Activated naive CD4-positive, alpha-beta T cell treated with anti-CD3 and anti-CD28 coated beads, Interleukin-2, amount 10 ng/mL, durations not matched to agents 7 days and 5 days (primary cell): ENCODE results near the gene EVA1A.

Experiments used
- CTCF ChIA-PET: fragments of 350-600 bp; sonication (Branson Sonifier 250); formaldehyde crosslinking; loops from one replicate; lab custom pipeline; 2021; ENCODE audit warnings: antibody characterized with exemption; lab: Charles Lee
- DNase-seq: peaks from one replicate; pipeline ENCODE4 v3.0.0-alpha.2; 2020
- H3K27ac Mint-ChIP-seq: one replicate; pipeline ENCODE4 v1.8.0; 2021; ENCODE audit warnings: mild to moderate bottlenecking, moderate library complexity, mixed read lengths
- H3K27me3 Mint-ChIP-seq: one replicate; pipeline ENCODE4 v1.8.0; 2021; ENCODE audit warnings: mild to moderate bottlenecking, mixed read lengths
- H3K36me3 Mint-ChIP-seq: one replicate; pipeline ENCODE4 v1.8.0; 2021; ENCODE audit warnings: mixed read lengths
- H3K4me1 Mint-ChIP-seq: one replicate; pipeline ENCODE4 v1.8.0; 2021; ENCODE audit warnings: mixed read lengths
- H3K4me3 Mint-ChIP-seq: one replicate; pipeline ENCODE4 v1.8.0; 2021; ENCODE audit warnings: mild to moderate bottlenecking, moderate library complexity, mixed read lengths
- H3K9me3 Mint-ChIP-seq: one replicate; pipeline ENCODE4 v1.8.0; 2021; ENCODE audit warnings: mixed read lengths

EVA1A gene

DNA sequence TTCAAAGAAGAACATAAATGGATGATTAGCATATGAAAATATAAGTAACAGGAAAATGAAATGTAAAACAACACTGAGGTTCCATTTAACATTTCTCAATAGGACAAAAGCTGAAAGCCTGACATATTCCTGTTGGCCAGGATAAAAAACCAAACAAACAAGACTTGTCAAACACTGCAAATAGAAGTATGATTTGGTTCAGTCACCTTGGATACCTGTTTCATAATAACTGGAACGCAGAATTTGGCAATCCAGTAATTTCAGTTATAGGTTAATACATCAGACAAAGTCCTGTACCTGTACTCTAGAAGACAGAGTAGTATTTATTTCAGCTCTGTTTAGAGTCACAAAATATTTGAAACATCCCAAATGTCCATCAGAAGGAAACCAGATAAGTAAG is 16.5 kb upstream of the EVA1A start:
- CTCF ChIA-PET, result no interaction called here
- Mint-ChIP-seq H3K4me1 (no peaks in the 10 kb centered on the region), H3K27me3 (peaks cover 7% of the 10 kb centered on the region), H3K4me3 (no peak overlapping the region), H3K36me3 (no peaks in the 10 kb centered on the region), H3K27ac (no peak overlapping the region), H3K9me3 (no peaks in the 10 kb centered on the region)
- DNase-seq, result no peak

- no peak overlapping the region for H3K4me3 Mint-ChIP-seq
- peaks cover 19% of the 10 kb centered on the region for H3K27me3 Mint-ChIP-seq
- H3K36me3 Mint-ChIP-seq, result no peaks in the 10 kb centered on the region
- H3K27ac Mint-ChIP-seq, result no peak overlapping the region
- no peaks in the 10 kb centered on the region for H3K9me3 Mint-ChIP-seq
- no peaks in the 10 kb centered on the region for H3K4me1 Mint-ChIP-seq
- CTCF ChIA-PET, result interaction anchor here (1.8 kb wide), 1 partner anchor 35 kb away, joined by 5 read pairs; no protein-coding TSS in a partner anchor
- DNase-seq, result no peak
These were observed 13.4 kb upstream of the EVA1A start for GRCh38 chr2:75574106-75574505.

DNA sequence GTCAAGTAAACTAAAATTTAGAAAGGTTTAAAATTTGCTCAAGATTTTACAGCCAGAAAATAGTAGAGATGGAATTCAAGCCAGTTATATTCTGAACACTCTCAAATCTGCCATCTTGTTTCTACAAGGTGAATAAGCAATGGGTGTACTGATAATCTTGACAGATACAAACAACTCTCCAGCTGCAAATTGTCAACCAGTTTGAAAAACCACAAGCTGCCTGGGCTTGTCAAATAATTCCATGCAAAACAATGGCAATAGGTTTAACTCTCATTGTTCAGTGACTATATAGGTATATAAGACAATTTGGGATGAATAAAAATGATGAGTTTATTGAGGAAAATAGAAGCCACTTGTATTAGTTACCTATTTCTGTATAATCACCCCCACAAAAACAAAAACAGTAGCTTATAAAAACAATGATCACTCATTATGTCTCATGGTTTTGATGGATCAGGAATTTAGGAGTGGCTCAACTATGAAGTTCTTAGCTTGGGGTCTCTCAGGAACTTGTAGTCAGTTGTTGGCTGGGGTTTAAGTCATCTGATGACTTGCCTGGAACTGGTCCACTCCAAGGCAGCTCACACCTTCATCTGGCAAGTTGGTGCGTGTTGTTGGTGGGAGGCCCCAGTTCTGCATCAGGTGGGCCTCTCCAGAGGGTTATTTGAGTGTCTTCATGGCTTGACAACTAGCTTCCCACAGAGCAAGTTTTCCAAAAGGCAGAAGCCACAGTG is 12.6 kb upstream of the EVA1A start:
- no peak for DNase-seq
- CTCF ChIA-PET, result interaction anchor here (1.8 kb wide), 1 partner anchor 36 kb away, joined by 5 read pairs; no protein-coding TSS in a partner anchor
- Mint-ChIP-seq H3K36me3 (no peaks in the 10 kb centered on the region), H3K4me1 (no peaks in the 10 kb centered on the region), H3K27me3 (peaks cover 20% of the 10 kb centered on the region), H3K4me3 (no peak overlapping the region), H3K27ac (no peak overlapping the region), H3K9me3 (no peaks in the 10 kb centered on the region)

GRCh38 chr2:75571730-75572430 is 11.1 kb upstream of the EVA1A start:
- Mint-ChIP-seq H3K9me3 (no peaks in the 10 kb centered on the region), H3K27ac (no peak overlapping the region), H3K27me3 (peaks cover 20% of the 10 kb centered on the region), H3K4me3 (no peak overlapping the region), H3K36me3 (no peaks in the 10 kb centered on the region), H3K4me1 (no peaks in the 10 kb centered on the region)
- DNase-seq, result no peak
- CTCF ChIA-PET, result no interaction called here

DNA sequence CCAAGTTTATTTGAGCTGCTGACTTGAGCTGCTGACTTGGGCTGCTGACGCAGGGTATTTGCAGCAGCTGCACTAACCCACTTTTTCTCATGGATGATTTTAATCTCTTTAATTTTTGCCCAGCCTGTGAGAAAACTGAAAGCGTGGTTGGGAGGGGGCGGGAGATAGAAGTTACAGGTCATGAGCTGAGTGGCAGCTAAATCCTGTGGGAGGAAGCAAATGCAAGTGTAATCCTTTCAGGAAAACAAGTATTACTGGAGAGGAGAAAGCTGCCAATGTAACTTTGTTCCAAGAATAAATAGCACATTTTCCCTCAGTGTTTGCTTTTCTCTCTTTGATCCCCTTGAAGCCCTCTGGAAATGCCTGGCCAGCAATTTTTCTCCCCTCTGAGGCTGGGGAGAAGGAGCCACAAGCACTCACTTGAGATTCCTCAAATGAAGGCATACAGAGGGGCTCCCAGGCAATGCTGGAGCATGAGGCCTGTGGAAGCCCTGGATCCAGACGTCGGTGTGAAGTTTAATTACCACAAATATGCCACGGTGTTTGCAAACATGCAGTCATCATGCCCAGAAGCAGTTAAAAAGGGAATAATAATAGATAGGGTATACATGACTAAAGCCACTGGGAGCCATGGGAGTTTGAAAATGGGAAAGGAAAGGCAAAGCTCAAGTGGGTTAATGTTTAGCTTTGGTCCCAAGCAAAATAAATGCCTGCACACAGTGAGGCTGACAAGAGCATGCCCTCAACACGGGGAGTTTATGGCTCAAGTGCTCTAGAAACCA is 10.4 kb upstream of the EVA1A start:
- CTCF ChIA-PET, result interaction anchor here (0.9 kb wide), 1 partner anchor 53 kb away, joined by 3 read pairs; no protein-coding TSS in a partner anchor
- Mint-ChIP-seq H3K9me3 (no peaks in the 10 kb centered on the region), H3K27ac (no peak overlapping the region), H3K36me3 (no peaks in the 10 kb centered on the region), H3K27me3 (peaks cover 20% of the 10 kb centered on the region), H3K4me3 (no peak overlapping the region), H3K4me1 (no peaks in the 10 kb centered on the region)
- no peak for DNase-seq

DNA sequence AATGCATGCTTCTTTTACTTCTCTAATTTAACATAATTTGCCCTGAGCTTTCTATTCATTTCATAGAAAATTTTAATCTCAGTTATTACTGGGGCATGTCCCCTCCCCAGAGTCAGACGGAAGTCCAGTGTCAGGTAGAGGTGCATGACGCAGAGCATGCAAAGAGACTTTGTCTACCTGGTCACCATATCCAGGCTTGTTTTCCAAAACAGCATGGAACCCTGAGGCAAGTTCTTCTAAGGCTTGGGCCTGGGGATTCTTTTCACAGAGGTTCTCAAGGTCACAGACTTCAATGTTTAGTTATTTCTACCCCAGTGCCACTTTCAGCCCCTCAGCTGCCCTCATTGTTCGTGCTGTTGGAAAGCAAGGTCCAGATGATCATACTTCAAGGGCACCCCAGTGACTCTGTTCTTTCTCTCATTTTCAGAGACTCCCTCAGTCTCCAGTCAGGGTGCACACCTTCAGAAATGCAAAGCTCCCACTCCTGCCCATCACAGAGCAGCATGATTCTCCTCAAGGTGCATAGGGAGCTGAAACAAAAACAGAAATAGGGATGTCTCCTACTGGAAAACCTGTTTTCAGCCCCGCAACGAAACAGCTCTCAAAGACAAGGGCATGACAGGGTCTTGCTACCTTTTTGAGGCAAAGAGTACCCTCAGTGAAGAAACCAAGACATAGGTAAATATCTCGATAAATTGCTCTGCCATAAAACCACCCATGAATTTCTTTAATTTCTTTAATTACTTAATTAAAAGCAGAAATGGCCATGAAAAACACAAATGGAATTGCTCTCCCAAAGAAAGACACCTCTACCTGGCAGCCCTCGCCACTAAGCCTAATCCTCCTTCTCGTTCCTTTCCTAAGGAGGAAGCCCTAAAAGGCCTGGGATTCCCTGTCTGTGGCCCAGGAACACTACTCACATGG is 9.5 kb upstream of the EVA1A start:
- CTCF ChIA-PET, result interaction anchor here (0.9 kb wide), 1 partner anchor 52 kb away, joined by 3 read pairs; no protein-coding TSS in a partner anchor
- no peaks in the 10 kb centered on the region for H3K4me1 Mint-ChIP-seq
- H3K27me3 Mint-ChIP-seq, result peaks cover 20% of the 10 kb centered on the region
- H3K9me3 Mint-ChIP-seq, result no peaks in the 10 kb centered on the region
- no peak overlapping the region for H3K4me3 Mint-ChIP-seq
- DNase-seq, result no peak
- H3K27ac Mint-ChIP-seq, result no peak overlapping the region
- H3K36me3 Mint-ChIP-seq, result no peaks in the 10 kb centered on the region

GRCh38 chr2:75569546-75569945 is 8.8 kb upstream of the EVA1A start:
- peaks cover 26% of the 10 kb centered on the region for H3K27me3 Mint-ChIP-seq
- H3K36me3 Mint-ChIP-seq, result no peaks in the 10 kb centered on the region
- no peaks in the 10 kb centered on the region for H3K9me3 Mint-ChIP-seq
- no peak for DNase-seq
- CTCF ChIA-PET, result no interaction called here
- H3K4me1 Mint-ChIP-seq, result no peaks in the 10 kb centered on the region
- no peak overlapping the region for H3K4me3 Mint-ChIP-seq
- no peak overlapping the region for H3K27ac Mint-ChIP-seq

- Mint-ChIP-seq H3K9me3 (no peaks in the 10 kb centered on the region), H3K27me3 (peaks cover 30% of the 10 kb centered on the region), H3K36me3 (no peaks in the 10 kb centered on the region), H3K27ac (no peak overlapping the region), H3K4me3 (no peak overlapping the region), H3K4me1 (no peaks in the 10 kb centered on the region)
- no peak for DNase-seq
- CTCF ChIA-PET, result no interaction called here
These were observed 7.4 kb upstream of the EVA1A start for GRCh38 chr2:75568174-75568573.

DNA sequence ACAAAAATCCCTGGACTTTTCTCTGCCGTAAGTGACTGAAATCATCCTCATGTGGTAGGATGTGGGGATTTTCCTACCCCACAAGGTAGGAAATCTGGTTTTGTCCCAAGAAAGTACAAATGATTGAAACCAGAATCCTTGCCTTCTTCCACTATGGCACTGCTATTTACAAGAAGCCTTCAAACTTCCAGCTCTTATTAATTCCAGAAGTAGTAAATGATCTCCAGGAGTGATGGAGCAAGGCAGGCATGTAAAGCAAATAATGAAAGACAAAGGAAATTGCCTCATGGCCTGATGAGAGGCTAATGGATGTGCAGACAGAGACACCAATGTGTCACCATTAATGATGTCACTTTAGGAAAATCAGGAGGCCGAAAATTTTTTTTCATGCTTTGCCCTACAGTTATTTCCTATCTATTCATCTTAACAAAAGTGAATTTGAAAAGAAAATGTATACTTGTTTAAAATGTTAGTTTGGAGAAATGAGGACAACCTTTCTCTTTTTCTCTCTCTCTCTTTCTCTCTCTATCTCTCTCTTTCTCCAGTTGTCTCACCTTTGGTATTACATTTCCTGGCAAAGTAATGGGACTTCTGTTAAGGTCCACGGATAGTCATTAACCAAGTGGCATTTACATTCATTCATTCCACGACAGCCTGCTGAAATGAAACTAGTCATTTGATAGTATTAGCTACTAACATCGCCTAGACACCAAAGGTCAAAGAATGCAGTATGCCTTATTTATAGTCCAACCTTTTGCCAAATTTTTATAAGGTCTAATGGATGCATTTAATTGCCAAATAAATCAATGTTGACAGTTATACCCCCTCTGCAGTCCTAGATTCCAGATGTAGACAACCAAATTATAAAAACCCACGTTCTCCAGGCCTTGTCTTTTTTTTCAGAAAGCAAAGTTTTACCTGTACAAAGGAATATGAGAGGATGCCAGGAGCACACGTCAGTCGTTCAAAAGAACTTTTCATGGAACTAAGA is 5.0 kb upstream of the EVA1A start:
- H3K9me3 Mint-ChIP-seq, result no peaks in the 10 kb centered on the region
- H3K27ac Mint-ChIP-seq, result no peak overlapping the region
- peaks cover 49% of the 10 kb centered on the region for H3K27me3 Mint-ChIP-seq
- no peak for DNase-seq
- CTCF ChIA-PET, result no interaction called here
- H3K4me1 Mint-ChIP-seq, result peaks cover 8% of the 10 kb centered on the region
- no peaks in the 10 kb centered on the region for H3K36me3 Mint-ChIP-seq
- no peak overlapping the region for H3K4me3 Mint-ChIP-seq

DNA sequence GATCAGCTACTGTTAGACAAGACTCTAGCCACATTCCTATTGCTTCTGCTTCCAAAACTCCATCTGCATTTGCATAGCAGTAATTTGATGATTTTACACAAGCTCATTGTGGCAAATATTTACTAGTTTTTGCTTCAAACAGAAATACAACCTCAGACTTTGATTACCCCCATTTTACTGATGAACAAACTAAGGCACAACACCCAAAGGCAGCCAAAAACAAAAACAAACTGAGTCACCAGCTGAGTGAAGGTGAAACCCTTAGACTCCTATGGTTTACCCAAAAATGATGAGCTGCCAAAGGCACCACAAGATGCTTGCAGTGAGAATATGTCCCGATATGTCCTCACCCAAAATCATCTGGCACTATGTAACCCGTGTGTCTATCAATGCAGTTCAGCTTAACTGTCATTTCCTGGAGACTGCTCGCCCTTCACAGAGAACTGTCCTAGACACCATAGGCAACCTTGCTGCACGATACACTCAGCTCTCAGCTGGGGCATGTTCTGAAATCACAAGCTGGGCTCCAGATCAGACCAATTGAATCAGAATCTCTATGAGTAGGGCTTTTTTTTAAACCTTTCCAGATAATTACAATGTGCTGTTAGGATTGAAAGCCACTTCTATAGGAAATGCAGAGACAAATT is 4.1 kb upstream of the EVA1A start:
- no peak for DNase-seq
- peaks cover 52% of the 10 kb centered on the region for H3K27me3 Mint-ChIP-seq
- H3K27ac Mint-ChIP-seq, result no peak overlapping the region
- H3K4me1 Mint-ChIP-seq, result peaks cover 13% of the 10 kb centered on the region
- CTCF ChIA-PET, result interaction anchor here (1.1 kb wide), 1 partner anchor 44 kb away, joined by 5 read pairs; no protein-coding TSS in a partner anchor
- no peaks in the 10 kb centered on the region for H3K9me3 Mint-ChIP-seq
- no peak overlapping the region for H3K4me3 Mint-ChIP-seq
- no peaks in the 10 kb centered on the region for H3K36me3 Mint-ChIP-seq

DNA sequence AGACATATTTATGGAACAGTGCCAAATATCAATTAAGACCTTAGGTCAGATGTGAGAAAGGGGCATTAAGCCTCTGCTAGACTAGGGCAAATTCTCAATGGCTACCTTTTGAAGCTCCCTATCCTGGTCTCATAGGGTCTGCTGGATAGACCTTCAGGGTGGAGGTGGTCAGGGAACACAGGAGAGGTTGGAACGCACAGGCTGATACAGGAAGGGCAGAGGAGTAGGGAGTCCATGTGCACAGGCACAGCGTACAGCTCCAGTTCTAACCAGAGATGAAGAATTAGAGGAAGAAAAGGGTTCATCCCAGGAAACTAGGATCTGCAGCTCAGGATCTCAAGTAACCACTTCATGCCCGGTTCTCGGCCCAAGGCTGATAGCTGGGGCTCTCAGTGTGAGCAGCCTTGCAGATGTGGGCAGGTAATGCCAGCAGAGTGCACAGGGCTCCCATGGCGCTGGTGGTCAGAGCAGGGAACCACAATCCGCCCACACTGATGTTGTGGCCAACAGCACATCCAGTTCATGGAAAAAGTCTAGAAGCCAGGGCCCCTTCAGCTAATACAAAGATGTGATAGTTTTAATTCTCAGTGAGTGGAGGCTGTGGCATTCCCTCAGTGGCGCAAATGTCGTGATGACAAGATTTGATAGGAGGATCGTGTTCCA is 3.4 kb upstream of the EVA1A start:
- no peaks in the 10 kb centered on the region for H3K9me3 Mint-ChIP-seq
- no peaks in the 10 kb centered on the region for H3K36me3 Mint-ChIP-seq
- DNase-seq, result no peak
- CTCF ChIA-PET, result interaction anchor here (1.1 kb wide), 1 partner anchor 44 kb away, joined by 5 read pairs; no protein-coding TSS in a partner anchor
- H3K4me3 Mint-ChIP-seq, result no peak overlapping the region
- peaks cover 53% of the 10 kb centered on the region for H3K27me3 Mint-ChIP-seq
- H3K4me1 Mint-ChIP-seq, result peaks cover 17% of the 10 kb centered on the region
- no peak overlapping the region for H3K27ac Mint-ChIP-seq

- no peak overlapping the region for H3K27ac Mint-ChIP-seq
- H3K9me3 Mint-ChIP-seq, result no peaks in the 10 kb centered on the region
- no peak overlapping the region for H3K4me3 Mint-ChIP-seq
- H3K27me3 Mint-ChIP-seq, result peaks cover 53% of the 10 kb centered on the region
- no peaks in the 10 kb centered on the region for H3K36me3 Mint-ChIP-seq
- H3K4me1 Mint-ChIP-seq, result peaks cover 17% of the 10 kb centered on the region
- CTCF ChIA-PET, result no interaction called here
- DNase-seq, result no peak
These were observed 2.9 kb upstream of the EVA1A start for GRCh38 chr2:75563591-75563990.
